ENCODE measurements around the gene UTP14A.

UTP14A gene

GRCh38 chrX:129945131-129945530 lies 39.2 kb downstream of the UTP14A start:
- DNase-seq (ENCODE audit: low read depth) = no peak

- DNase-seq (ENCODE audit: low read depth) = no peak
Observed at GRCh38 chrX:129953334-129953648, 47.3 kb downstream of the UTP14A start.

GRCh38 chrX:129953881-129954280 lies 47.9 kb downstream of the UTP14A start:
- no peak for DNase-seq (ENCODE audit: low read depth)

GRCh38 chrX:129954804-129955203 lies 48.8 kb downstream of the UTP14A start:
- DNase-seq (ENCODE audit: low read depth) = no peak

- no peak for DNase-seq (ENCODE audit: low read depth)
Observed at GRCh38 chrX:129955682-129956081, 49.7 kb downstream of the UTP14A start.

- no peak for DNase-seq (ENCODE audit: low read depth)
Observed at GRCh38 chrX:129956145-129956544, 50.2 kb downstream of the UTP14A start.

- no peak for DNase-seq (ENCODE audit: low read depth)
Observed at GRCh38 chrX:129956765-129957164, 50.8 kb downstream of the UTP14A start.

GRCh38 chrX:129957241-129958082 lies 51.5 kb downstream of the UTP14A start:
- no peak for DNase-seq (ENCODE audit: low read depth)

GRCh38 chrX:129958083-129958465 lies 52.1 kb downstream of the UTP14A start:
- DNase-seq (ENCODE audit: low read depth) = no peak

GRCh38 chrX:129958814-129959492 lies 53.0 kb downstream of the UTP14A start:
- DNase-seq (ENCODE audit: low read depth) = no peak

- no peak for DNase-seq (ENCODE audit: low read depth)
Observed at GRCh38 chrX:129959493-129959832, 53.5 kb downstream of the UTP14A start.

- no peak for DNase-seq (ENCODE audit: low read depth)
Observed at GRCh38 chrX:129961180-129962083, 55.5 kb downstream of the UTP14A start.

- no peak for DNase-seq (ENCODE audit: low read depth)
Observed at GRCh38 chrX:129963729-129964128, 57.8 kb downstream of the UTP14A start.

GRCh38 chrX:129965166-129965565 lies 59.2 kb downstream of the UTP14A start:
- no peak for DNase-seq (ENCODE audit: low read depth)

GRCh38 chrX:129968968-129969367 lies 63.0 kb downstream of the UTP14A start:
- no peak for DNase-seq (ENCODE audit: low read depth)

- DNase-seq (ENCODE audit: low read depth) = no peak
Observed at GRCh38 chrX:129976441-129976840, 70.5 kb downstream of the UTP14A start.
